Measurements from ENCODE around the gene MIP. TPM values are rescaled to one million over a fixed set of nuclear protein-coding genes. Genes with fewer than 3 reads are reported as not detected.
"Not testable (repeated sequence)": the region's sequence is repeated elsewhere in the genome, so short reads cannot be mapped to it uniquely, and the experiment has no call there.

The MIP gene
- polyA plus RNA-seq, 1 donor from 2014 or later = not detected

DNA sequence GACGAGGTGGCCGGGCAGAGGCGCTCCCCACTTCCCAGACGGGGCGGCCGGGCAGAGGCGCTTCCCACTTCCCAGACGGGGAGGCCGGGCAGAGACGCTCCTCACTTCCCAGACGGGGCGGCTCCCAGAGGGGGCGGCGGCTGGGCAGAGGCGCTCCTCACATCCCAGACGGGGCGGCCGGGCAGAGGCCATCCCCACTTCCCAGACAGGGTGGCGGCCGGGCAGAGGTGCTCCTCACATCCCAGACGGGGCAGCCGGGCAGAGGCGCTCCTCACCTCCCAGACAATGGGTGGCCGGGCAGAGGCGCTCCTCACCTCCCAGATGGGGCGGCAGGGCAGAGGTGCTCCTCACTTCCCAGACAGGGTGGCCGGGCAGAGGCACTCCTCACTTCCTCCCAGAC lies 40.0 kb upstream of the MIP start:
- H3K9me3 ChIP-seq (ENCODE audit: low read length) = not testable (repeated sequence)

DNA sequence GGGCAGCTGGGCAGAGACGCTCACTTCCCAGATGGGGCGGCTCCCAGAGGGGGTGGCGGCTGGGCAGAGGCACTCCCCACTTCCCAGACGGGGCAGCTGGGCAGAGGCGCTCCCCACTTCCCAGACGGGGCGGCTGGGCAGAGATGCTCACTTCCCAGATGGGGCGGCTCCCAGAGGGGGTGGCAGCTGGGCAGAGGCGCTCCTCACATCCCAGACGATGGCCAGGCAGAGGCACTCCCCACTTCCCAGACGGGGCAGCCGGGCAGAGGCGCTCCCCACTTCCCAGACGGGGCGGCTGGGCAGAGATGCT lies 39.6 kb upstream of the MIP start:
- H3K79me2 ChIP-seq (replicated peaks; ENCODE audit: insufficient read depth, low read length); H3K27me3 ChIP-seq (ENCODE audit: insufficient read depth, low read depth, low read length); H4K20me1 ChIP-seq (ENCODE audit: insufficient read depth); H3K9ac ChIP-seq (ENCODE audit: low read length); H3K27ac ChIP-seq (ENCODE audit: low read length); H3K4me3 ChIP-seq (ENCODE audit: low read length); H3K36me3 ChIP-seq (ENCODE audit: insufficient read depth, low read length); H3F3A ChIP-seq (ENCODE audit: insufficient read depth, low read length, poor library complexity, severe bottlenecking); H3K9me2 ChIP-seq (ENCODE audit: insufficient read depth, low read length); H3K9me3 ChIP-seq (ENCODE audit: low read length); H3K4me2 ChIP-seq (ENCODE audit: low read length); H2AFZ ChIP-seq (ENCODE audit: low read depth, low read length): not testable (repeated sequence)

More for the DNA sequence above, 40.0 kb upstream of the MIP start:
- not testable (repeated sequence) for H3K27me3 ChIP-seq (ENCODE audit: insufficient read depth, low read depth, low read length); H3K36me3 ChIP-seq (ENCODE audit: insufficient read depth, low read length); H3K9ac ChIP-seq (ENCODE audit: low read length); H3K27ac ChIP-seq (ENCODE audit: low read length); H2AFZ ChIP-seq (ENCODE audit: low read depth, low read length); H3K9me2 ChIP-seq (ENCODE audit: insufficient read depth, low read length); H3K79me2 ChIP-seq (replicated peaks; ENCODE audit: insufficient read depth, low read length); H3K4me3 ChIP-seq (ENCODE audit: low read length); H3K4me2 ChIP-seq (ENCODE audit: low read length); H3F3A ChIP-seq (ENCODE audit: insufficient read depth, low read length, poor library complexity, severe bottlenecking); H4K20me1 ChIP-seq (ENCODE audit: insufficient read depth)

DNA sequence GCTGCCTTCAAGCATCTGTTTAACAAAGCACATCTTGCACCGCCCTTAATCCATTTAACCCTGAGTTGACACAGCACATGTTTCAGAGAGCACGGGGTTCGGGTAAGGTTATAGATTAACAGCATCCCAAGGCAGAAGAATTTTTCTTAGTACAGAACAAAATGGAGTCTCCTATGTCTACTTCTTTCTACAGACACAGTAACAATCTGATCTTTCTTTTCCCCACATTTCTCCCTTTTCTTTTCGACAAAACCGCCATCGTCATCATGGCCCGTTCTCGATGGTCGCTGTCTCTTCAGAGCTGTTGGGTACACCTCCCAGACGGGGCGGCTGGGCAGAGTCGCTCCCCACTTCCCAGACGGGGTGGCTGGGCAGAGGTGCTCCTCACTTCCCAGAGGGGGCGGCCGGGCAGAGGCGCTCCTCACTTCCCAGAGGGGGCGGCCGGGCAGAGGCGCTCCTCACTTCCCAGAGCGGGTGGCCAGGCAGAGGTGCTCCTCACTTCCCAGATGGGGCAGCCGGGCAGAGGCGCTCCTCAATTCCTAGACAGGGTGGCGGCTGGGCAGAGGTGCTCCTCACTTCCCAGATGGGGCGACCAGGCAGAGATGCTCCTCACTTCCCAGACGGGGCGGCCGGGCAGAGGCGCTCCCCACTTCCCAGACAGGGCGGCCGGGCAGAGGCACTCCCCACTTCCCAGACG lies 39.1 kb upstream of the MIP start:
- not testable (repeated sequence) for H3K4me3 ChIP-seq (ENCODE audit: low read length); H2AFZ ChIP-seq (ENCODE audit: low read depth, low read length); H3K79me2 ChIP-seq (replicated peaks; ENCODE audit: insufficient read depth, low read length); H3K36me3 ChIP-seq (ENCODE audit: insufficient read depth, low read length); H3K27ac ChIP-seq (ENCODE audit: low read length); H3K9me3 ChIP-seq (ENCODE audit: low read length); H3K9me2 ChIP-seq (ENCODE audit: insufficient read depth, low read length); H3K27me3 ChIP-seq (ENCODE audit: insufficient read depth, low read depth, low read length); H3K4me2 ChIP-seq (ENCODE audit: low read length); H3K9ac ChIP-seq (ENCODE audit: low read length); H4K20me1 ChIP-seq (ENCODE audit: insufficient read depth); H3F3A ChIP-seq (ENCODE audit: insufficient read depth, low read length, poor library complexity, severe bottlenecking)

DNA sequence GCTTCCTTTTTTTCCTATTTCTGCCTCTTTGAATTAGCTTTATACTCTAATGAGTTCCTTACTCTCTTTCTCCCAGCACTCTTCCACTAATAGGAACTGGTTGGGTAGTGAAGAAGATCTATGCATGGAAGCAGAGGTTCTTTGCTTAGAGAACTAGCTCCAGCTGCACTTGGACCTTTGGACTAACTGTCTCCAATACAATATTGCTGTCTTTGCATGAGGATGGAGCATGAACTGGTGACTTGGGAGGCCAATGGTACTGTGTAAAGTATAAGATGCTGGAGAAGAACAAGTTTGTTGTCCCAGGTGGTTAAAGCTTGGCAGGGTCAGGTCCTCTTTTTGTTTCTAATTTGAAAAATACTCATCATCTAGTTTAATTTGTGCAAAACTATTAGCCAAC lies 35.9 kb upstream of the MIP start:
- Histone ChIP-seq H3K9me2 (ENCODE audit: insufficient read depth, low read length) (no peaks in the 10 kb centered on the region), H3K9ac (ENCODE audit: low read length) (no peak overlapping the region), H3K4me2 (ENCODE audit: low read length) (no peak overlapping the region), H3K9me3 (ENCODE audit: low read length) (peaks cover 6% of the 10 kb centered on the region), H3K27me3 (ENCODE audit: insufficient read depth, low read depth, low read length) (peaks cover 32% of the 10 kb centered on the region), H4K20me1 (ENCODE audit: insufficient read depth) (no peaks in the 10 kb centered on the region), H2AFZ (ENCODE audit: low read depth, low read length) (no peak overlapping the region), H3K79me2 (replicated peaks; ENCODE audit: insufficient read depth, low read length) (no peaks in the 10 kb centered on the region), H3K4me3 (ENCODE audit: low read length) (no peak overlapping the region), H3K36me3 (ENCODE audit: insufficient read depth, low read length) (no peaks in the 10 kb centered on the region), H3F3A (ENCODE audit: insufficient read depth, low read length, poor library complexity, severe bottlenecking) (no peaks in the 10 kb centered on the region), H3K27ac (ENCODE audit: low read length) (no peak overlapping the region)
- no peak for TF ChIP-seq RAD21 (conservative IDR thresholded peaks at IDR 0.05)
- TF ChIP-seq, protein P1, sequence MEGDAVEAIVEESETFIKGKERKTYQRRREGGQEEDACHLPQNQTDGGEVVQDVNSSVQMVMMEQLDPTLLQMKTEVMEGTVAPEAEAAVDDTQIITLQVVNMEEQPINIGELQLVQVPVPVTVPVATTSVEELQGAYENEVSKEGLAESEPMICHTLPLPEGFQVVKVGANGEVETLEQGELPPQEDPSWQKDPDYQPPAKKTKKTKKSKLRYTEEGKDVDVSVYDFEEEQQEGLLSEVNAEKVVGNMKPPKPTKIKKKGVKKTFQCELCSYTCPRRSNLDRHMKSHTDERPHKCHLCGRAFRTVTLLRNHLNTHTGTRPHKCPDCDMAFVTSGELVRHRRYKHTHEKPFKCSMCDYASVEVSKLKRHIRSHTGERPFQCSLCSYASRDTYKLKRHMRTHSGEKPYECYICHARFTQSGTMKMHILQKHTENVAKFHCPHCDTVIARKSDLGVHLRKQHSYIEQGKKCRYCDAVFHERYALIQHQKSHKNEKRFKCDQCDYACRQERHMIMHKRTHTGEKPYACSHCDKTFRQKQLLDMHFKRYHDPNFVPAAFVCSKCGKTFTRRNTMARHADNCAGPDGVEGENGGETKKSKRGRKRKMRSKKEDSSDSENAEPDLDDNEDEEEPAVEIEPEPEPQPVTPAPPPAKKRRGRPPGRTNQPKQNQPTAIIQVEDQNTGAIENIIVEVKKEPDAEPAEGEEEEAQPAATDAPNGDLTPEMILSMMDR (IDR thresholded peaks at IDR 0.05; ENCODE audit: poor library complexity, severe bottlenecking) = no peak
- no peak for TF ChIP-seq EZH2 (IDR thresholded peaks at IDR 0.05; ENCODE audit: borderline replicate concordance, insufficient read depth, low read length, poor library complexity, severe bottlenecking)
- no peak for TF ChIP-seq SMC3 (conservative IDR thresholded peaks at IDR 0.05; ENCODE audit: poor library complexity)
- TF ChIP-seq, protein P2, sequence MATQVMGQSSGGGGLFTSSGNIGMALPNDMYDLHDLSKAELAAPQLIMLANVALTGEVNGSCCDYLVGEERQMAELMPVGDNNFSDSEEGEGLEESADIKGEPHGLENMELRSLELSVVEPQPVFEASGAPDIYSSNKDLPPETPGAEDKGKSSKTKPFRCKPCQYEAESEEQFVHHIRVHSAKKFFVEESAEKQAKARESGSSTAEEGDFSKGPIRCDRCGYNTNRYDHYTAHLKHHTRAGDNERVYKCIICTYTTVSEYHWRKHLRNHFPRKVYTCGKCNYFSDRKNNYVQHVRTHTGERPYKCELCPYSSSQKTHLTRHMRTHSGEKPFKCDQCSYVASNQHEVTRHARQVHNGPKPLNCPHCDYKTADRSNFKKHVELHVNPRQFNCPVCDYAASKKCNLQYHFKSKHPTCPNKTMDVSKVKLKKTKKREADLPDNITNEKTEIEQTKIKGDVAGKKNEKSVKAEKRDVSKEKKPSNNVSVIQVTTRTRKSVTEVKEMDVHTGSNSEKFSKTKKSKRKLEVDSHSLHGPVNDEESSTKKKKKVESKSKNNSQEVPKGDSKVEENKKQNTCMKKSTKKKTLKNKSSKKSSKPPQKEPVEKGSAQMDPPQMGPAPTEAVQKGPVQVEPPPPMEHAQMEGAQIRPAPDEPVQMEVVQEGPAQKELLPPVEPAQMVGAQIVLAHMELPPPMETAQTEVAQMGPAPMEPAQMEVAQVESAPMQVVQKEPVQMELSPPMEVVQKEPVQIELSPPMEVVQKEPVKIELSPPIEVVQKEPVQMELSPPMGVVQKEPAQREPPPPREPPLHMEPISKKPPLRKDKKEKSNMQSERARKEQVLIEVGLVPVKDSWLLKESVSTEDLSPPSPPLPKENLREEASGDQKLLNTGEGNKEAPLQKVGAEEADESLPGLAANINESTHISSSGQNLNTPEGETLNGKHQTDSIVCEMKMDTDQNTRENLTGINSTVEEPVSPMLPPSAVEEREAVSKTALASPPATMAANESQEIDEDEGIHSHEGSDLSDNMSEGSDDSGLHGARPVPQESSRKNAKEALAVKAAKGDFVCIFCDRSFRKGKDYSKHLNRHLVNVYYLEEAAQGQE (IDR thresholded peaks at IDR 0.05; ENCODE audit: borderline replicate concordance) = no peak
- TF ChIP-seq MXI1 (conservative IDR thresholded peaks at IDR 0.05; ENCODE audit: poor library complexity, severe bottlenecking) = no peak
- no peak for TF ChIP-seq TAF1 (IDR thresholded peaks at IDR 0.05; ENCODE audit: low read depth)
- no peak for TF ChIP-seq EP300 (conservative IDR thresholded peaks at IDR 0.05; ENCODE audit: poor library complexity, severe bottlenecking)
- no peak for TF ChIP-seq POLR2AphosphoS5 (IDR thresholded peaks at IDR 0.05)

All from neural cell (in vitro differentiated cells).